Esophagus muscularis mucosa (tissue), 3 donors: ENCODE results near the gene SLC6A3.

Experiments
- CTCF ChIP-seq, 3 experiments: fragments of 200-600 bp in 2 of 3; fragments of 450-650 bp in 1 of 3; sonication (generic) in 2 of 3; IDR thresholded peaks; one replicate each; pipeline ENCODE4 v1.5.1; 2017 to 2019; ENCODE audit warnings: antibody characterized with exemption in 3 of 3, mild to moderate bottlenecking in 2 of 3, moderate library complexity in 1 of 3
- POLR2A ChIP-seq: fragments of 450-650 bp; IDR thresholded peaks from one replicate; pipeline ENCODE4 v1.6.1; 2017; ENCODE audit warnings: antibody characterized with exemption, moderate library complexity, mild to moderate bottlenecking, low read depth

GRCh38 chr5:1493941-1494340, 48.7 kb upstream of the SLC6A3 start:
- TF ChIP-seq CTCF (IDR thresholded peaks at IDR 0.05) (no peak), POLR2A (no peak)
